Liver (tissue), 9 donors: Measurements from ENCODE around the gene VEZF1. TPM values are rescaled to one million over a fixed set of nuclear protein-coding genes. Genes with fewer than 3 reads are reported as not detected.

Experiments used
- DNase-seq: peaks from one replicate; pipeline ENCODE4 v3.0.0-alpha.2; 2017; ENCODE audit warnings: low spot score
- H3K27ac ChIP-seq, 2 donors: one replicate each; pipeline ENCODE4 v1.7.0; 2013; ENCODE audit warnings: inconsistent platforms in 2 of 2, low read length in 2 of 2, control low read depth in 1 of 2, low read depth in 1 of 2, mild to moderate bottlenecking in 1 of 2
- H3K27me3 ChIP-seq, 4 donors: one replicate each; pipeline versions ENCODE4 v1.6.1 to v1.7.0; 2013; ENCODE audit warnings: low read length in 3 of 4, inconsistent platforms in 1 of 4, mild to moderate bottlenecking in 1 of 4, moderate library complexity in 1 of 4; ENCODE audit not compliant: control insufficient read depth in 4 of 4, insufficient read depth in 4 of 4
- H3K36me3 ChIP-seq, 4 donors: one replicate each; pipeline versions ENCODE4 v1.6.1 to v1.7.0; 2013; ENCODE audit warnings: low read length in 3 of 4, mild to moderate bottlenecking in 3 of 4, low read depth in 1 of 4, moderate library complexity in 1 of 4; ENCODE audit not compliant: control insufficient read depth in 4 of 4, insufficient read depth in 3 of 4
- H3K4me1 ChIP-seq, 4 donors: one replicate each; pipeline versions ENCODE4 v1.6.1 to v1.7.0; 2013; ENCODE audit warnings: low read length in 3 of 4, mild to moderate bottlenecking in 3 of 4, moderate library complexity in 1 of 4; ENCODE audit not compliant: control insufficient read depth in 4 of 4, insufficient read depth in 4 of 4
- H3K4me3 ChIP-seq, 3 donors: one replicate each; pipeline versions ENCODE4 v1.6.1 to v1.7.0; 2013; ENCODE audit warnings: low read length in 3 of 3, control low read depth in 1 of 3, low read depth in 1 of 3, mild to moderate bottlenecking in 1 of 3
- H3K9ac ChIP-seq, 2 donors: one replicate each; pipeline ENCODE4 v1.7.0; 2013; ENCODE audit warnings: low read length in 2 of 2, mild to moderate bottlenecking in 2 of 2, moderate library complexity in 2 of 2, control low read depth in 1 of 2, low read depth in 1 of 2
- H3K9me3 ChIP-seq, 4 donors: one replicate each; pipeline versions ENCODE4 v1.6.1 to v1.7.0; 2013; ENCODE audit warnings: low read length in 3 of 4; ENCODE audit not compliant: control insufficient read depth in 4 of 4
- CTCF ChIP-seq: fragments of 150-350 bp; IDR thresholded peaks from 2 replicates; pipeline ENCODE4 v1.5.1; 2017; ENCODE audit warnings: improper control_type of control experiment, low read depth, low read length; ENCODE audit not compliant: missing input control
- EGR1 ChIP-seq, 2 donors: IDR thresholded peaks; 2 replicates each; pipeline ENCODE4 v1.6.1; 2016 to 2018; ENCODE audit warnings: antibody characterized with exemption in 2 of 2, low read depth in 2 of 2
- FOXA1 ChIP-seq: IDR thresholded peaks from 2 replicates; pipeline ENCODE4 v1.6.1; 2016; ENCODE audit warnings: antibody characterized with exemption
- FOXA2 ChIP-seq: IDR thresholded peaks from 2 replicates; pipeline ENCODE4 v1.6.1; 2016; ENCODE audit warnings: antibody characterized with exemption
- GABPA ChIP-seq, 2 donors: IDR thresholded peaks in 1 of 2; conservative IDR thresholded peaks in 1 of 2; 2 replicates each; pipeline ENCODE4 v1.6.1; 2016; ENCODE audit warnings: antibody characterized with exemption in 2 of 2, mild to moderate bottlenecking in 1 of 2, moderate library complexity in 1 of 2
- JUND ChIP-seq, 2 donors: IDR thresholded peaks; 2 replicates each; pipeline ENCODE4 v1.6.1; 2016; ENCODE audit warnings: antibody characterized with exemption in 2 of 2
- NR2F2 ChIP-seq: IDR thresholded peaks from 2 replicates; pipeline ENCODE4 v1.6.1; 2016; ENCODE audit warnings: antibody characterized with exemption
- RAD21 ChIP-seq, 2 donors: IDR thresholded peaks; 2 replicates each; pipeline ENCODE4 v1.6.1; 2016; ENCODE audit warnings: antibody characterized with exemption in 2 of 2, mild to moderate bottlenecking in 2 of 2
- REST ChIP-seq: IDR thresholded peaks from 2 replicates; pipeline ENCODE4 v1.6.1; 2016; ENCODE audit warnings: antibody characterized with exemption, mild to moderate bottlenecking
- RXRA ChIP-seq, 2 donors: IDR thresholded peaks; 2 replicates each; pipeline ENCODE4 v1.6.1; 2017 to 2018; ENCODE audit warnings: antibody characterized with exemption in 2 of 2, mild to moderate bottlenecking in 1 of 2
- SP1 ChIP-seq: IDR thresholded peaks from 2 replicates; pipeline ENCODE4 v1.6.1; 2018; ENCODE audit warnings: antibody characterized with exemption, mild to moderate bottlenecking
- YY1 ChIP-seq: IDR thresholded peaks from 2 replicates; pipeline ENCODE4 v1.6.1; 2016; ENCODE audit warnings: antibody characterized with exemption, mild to moderate bottlenecking
- ZBTB33 ChIP-seq: IDR thresholded peaks from 2 replicates; pipeline ENCODE4 v1.6.1; 2016; ENCODE audit warnings: antibody characterized with exemption
- WGBS: extraction: QIAGEN DNeasy Blood & Tissue Kit; methylation state at CpG from one replicate; pipeline ENCODE4 v1.1.7; 2013; 5-methylcytosine and 5-hydroxymethylcytosine counted together
- polyA plus RNA-seq, 2 donors: library from polyadenylated mRNA; stranded (reverse) in 1 of 2; unstranded in 1 of 2; fragments of 200-250 nt in 1 of 2; fragments of >200 nt in 1 of 2; fragmentation: Nextera tagmentation in 1 of 2; extraction: Ambion mirVana in 1 of 2; gene quantifications; one replicate each; pipeline versions ENCODE4 v1.2.1 to v1.2.3, GENCODE V29; 2013 to 2015
- total RNA-seq, 2 donors: library from RNA; depleted of rRNA; stranded (reverse); fragments of >200 nt; gene quantifications; one replicate each; pipeline ENCODE4 v1.2.3, GENCODE V29; 2014
- donor health status: healthy.
- donor health status: healthy.
- donor health status: healthy.
- donor health status: healthy.
- donor health status: healthy.

The VEZF1 gene
- total and polyA plus RNA-seq, 4 donors: 7.9 to 26.2 (median 11.4) TPM

GRCh38 chr17:58005728-58006559, 17.9 kb upstream of the VEZF1 start:
- no peak for DNase-seq
- peak overlapping the region; percentile 69 to 100 (median 70) for H3K4me3 ChIP-seq
- H3K27ac ChIP-seq: peak overlapping the region; percentile 94 to 100
- H3K9ac ChIP-seq: peak overlapping the region; percentile 81 to 100
- H3K4me1 ChIP-seq: peaks cover 3 to 32% (median 30%) of the 10 kb centered on the region in 4 donors
- H3K36me3 ChIP-seq: peaks cover 6 to 32% (median 26%) of the 10 kb centered on the region in 4 donors
- 2% methylated on average over 36 of the region's 36 CpGs for WGBS
- H3K27me3 ChIP-seq: no peaks in the 10 kb centered on the region
- no peak for TF ChIP-seq ZBTB33
- no peak for TF ChIP-seq RAD21 (IDR thresholded peaks at IDR 0.05)
- TF ChIP-seq RXRA (IDR thresholded peaks at IDR 0.05): no peak
- TF ChIP-seq REST: no peak
- TF ChIP-seq YY1: no peak
- no peak for TF ChIP-seq NR2F2
- TF ChIP-seq GABPA (IDR thresholded peaks at IDR 0.05 in 1 of 2, conservative IDR thresholded peaks at IDR 0.05 in 1 of 2): no peak
- TF ChIP-seq FOXA2: no peak
- no peak for TF ChIP-seq JUND (IDR thresholded peaks at IDR 0.05)
- TF ChIP-seq SP1: no peak
- TF ChIP-seq EGR1 (IDR thresholded peaks at IDR 0.05; ENCODE audit: low read depth in 2 of 2): no peak
- TF ChIP-seq FOXA1: no peak
- TF ChIP-seq CTCF: no peak
- H3K9me3 ChIP-seq: no peaks in the 10 kb centered on the region

GRCh38 chr17:58005031-58005727, 17.1 kb upstream of the VEZF1 start:
- peak overlapping the region; percentile 4 to 81 for H3K9ac ChIP-seq
- DNase-seq: no peak
- H3K36me3 ChIP-seq: peaks cover 6 to 36% (median 30%) of the 10 kb centered on the region in 4 donors

More at GRCh38 chr17:58005031-58005727, 17.1 kb upstream of the VEZF1 start:
- Histone ChIP-seq H3K4me1 (peaks cover 3 to 32% (median 30%) of the 10 kb centered on the region in 4 donors), H3K9me3 (no peaks in the 10 kb centered on the region), H3K4me3 (peak overlapping the region; percentile 69 to 100 (median 70)), H3K27me3 (no peaks in the 10 kb centered on the region), H3K27ac (peak overlapping the region; percentile 15 to 94)
- 63% methylated on average over 12 of the region's 12 CpGs for WGBS
- TF ChIP-seq ZBTB33 (no peak), JUND (IDR thresholded peaks at IDR 0.05) (no peak)
